ENCODE measurements around the gene SOS1.

GRCh38 chr2:39033980-39034379 is 86.9 kb downstream of the SOS1 start:
- TF ChIP-seq CTCF (IDR thresholded peaks at IDR 0.05) (no peak), EP300 (IDR thresholded peaks at IDR 0.05) (no peak), POLR2A (IDR thresholded peaks at IDR 0.05) (no peak)

Measured in upper lobe of left lung (tissue), 4 donors.